ENCODE measurements around the gene SERTAD1. TPM values are rescaled to one million over a fixed set of nuclear protein-coding genes. Genes with fewer than 3 reads are reported as not detected.
"Not testable (repeated sequence)": the region's sequence is repeated elsewhere in the genome, so short reads cannot be mapped to it uniquely, and the experiment has no call there.

The SERTAD1 gene
- total RNA-seq, 1 experiment from 2014 or later = 21.7 TPM

DNA sequence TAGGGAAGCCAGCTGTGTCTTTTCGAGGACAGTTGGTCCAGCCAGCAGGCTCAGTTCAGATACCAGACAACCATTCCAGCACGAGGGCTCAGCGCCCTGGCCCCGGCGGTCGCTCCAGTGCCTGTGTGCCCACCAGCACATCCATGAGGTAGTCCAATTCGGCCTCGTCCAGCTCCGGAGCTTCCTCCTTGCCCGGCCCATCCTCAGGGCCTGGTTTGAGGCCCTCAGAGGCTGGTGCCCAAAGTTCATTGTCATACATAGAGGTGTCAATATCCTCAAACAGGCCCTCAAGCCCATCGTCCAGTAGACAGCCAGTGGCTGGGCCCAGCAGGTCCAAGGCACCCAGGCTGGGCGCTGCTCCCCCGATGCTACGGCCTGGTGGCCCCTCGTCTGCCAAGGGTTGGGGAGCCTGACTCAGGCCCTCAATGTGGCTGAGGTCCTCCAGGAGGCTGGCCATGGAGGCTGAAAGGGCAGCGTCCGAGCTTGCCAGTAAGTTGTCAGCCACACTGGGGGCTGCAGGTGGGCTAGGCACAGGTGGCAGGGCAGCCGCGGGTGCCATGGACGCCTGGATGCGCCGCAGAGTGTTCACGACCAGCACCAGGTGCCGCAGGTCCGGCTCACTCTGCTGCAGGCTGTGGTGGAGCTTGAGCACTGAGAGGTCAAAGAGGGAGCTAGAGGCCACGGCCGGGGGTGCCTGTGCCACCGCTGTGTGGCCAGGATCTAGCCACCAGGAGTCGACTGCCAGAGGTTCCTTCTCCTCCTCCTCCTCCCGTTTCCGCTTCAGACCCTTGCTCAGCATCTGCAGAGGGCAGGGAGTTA, 2.8 kb downstream of the SERTAD1 start:
- DNase-seq (ENCODE audit: low read depth) = no peak

- DNase-seq (ENCODE audit: low read depth) = no peak
These were observed 3.6 kb downstream of the SERTAD1 start for GRCh38 chr19:40421993-40422747.

DNA sequence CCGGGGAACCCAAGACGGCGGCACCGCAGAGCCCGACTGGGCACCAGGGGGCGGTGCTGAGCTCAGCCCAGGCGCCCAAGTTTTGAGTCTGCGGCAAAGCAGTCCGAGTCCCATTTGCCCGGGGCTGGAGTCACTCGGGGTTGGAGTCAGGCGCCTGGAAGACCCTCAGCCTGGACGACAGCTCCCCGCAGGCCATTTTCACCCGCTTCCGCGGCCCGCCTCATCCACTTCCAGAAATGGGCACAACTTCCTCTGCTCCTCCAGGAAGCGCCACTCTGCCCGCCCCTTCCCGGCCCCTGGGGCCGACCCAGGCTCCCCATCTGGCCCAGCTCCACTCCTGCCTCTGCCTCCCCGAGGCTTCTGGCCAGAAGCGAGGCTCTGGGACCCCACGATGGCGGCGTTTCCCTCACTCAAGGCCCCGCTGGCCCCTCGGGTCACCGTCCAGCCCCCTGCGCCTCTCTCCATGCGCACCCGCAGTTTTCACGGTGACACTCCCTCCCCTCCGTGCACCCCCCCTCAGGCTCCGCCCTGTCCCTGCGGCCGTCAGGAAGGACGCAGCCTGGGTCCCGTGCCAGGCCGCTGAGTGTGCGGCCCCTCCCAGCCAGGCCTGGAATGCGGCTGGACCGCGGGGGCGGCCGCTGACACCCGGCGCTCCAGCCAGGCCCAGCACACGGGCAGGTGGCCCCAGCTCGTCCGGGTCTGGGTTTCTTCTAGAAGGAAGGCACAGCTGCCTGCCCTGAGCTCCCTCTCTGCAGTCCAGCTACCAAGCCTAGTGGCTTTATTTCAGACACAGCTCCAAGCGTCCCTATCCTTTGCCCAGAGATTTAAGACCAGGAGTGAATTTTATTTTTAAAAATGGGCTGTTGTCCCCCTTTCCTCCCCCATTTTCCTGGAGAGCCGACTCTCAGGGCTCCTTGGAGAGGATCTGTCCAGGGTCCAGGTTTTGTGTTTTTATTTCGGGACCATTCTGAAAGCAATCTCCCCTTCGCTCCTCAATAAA, 4.7 kb downstream of the SERTAD1 start:
- DNase-seq (ENCODE audit: low read depth) = peak; percentile 94

GRCh38 chr19:40420451-40420765, 5.4 kb downstream of the SERTAD1 start:
- DNase-seq (ENCODE audit: low read depth) = no peak

DNA sequence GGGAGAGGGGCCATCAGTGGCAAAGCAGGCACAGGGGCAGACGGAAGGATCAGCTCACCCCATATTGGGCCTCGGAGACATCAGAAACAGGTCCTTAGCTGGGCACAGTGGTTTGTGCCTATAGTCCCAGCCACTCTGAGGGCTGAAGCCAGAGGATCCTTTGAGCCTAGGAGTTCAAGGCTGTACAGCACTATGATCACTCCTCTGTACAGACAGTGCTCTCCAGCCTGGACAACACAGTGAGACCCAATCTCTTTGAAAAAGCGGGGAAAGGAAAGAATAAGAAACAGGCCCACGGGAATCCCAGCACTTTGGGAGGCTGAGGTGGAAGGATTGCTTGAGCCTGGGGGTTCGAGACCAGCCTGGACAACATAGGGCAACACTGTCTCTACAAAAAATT, 6.0 kb downstream of the SERTAD1 start:
- DNase-seq (ENCODE audit: low read depth) = no peak

- no peak for DNase-seq (ENCODE audit: low read depth)
These were observed 6.7 kb downstream of the SERTAD1 start for GRCh38 chr19:40419066-40419612.

GRCh38 chr19:40418040-40418439, 7.8 kb downstream of the SERTAD1 start:
- no peak for DNase-seq (ENCODE audit: low read depth)

- no peak for DNase-seq (ENCODE audit: low read depth)
These were observed 8.2 kb downstream of the SERTAD1 start for GRCh38 chr19:40417643-40417981.

DNA sequence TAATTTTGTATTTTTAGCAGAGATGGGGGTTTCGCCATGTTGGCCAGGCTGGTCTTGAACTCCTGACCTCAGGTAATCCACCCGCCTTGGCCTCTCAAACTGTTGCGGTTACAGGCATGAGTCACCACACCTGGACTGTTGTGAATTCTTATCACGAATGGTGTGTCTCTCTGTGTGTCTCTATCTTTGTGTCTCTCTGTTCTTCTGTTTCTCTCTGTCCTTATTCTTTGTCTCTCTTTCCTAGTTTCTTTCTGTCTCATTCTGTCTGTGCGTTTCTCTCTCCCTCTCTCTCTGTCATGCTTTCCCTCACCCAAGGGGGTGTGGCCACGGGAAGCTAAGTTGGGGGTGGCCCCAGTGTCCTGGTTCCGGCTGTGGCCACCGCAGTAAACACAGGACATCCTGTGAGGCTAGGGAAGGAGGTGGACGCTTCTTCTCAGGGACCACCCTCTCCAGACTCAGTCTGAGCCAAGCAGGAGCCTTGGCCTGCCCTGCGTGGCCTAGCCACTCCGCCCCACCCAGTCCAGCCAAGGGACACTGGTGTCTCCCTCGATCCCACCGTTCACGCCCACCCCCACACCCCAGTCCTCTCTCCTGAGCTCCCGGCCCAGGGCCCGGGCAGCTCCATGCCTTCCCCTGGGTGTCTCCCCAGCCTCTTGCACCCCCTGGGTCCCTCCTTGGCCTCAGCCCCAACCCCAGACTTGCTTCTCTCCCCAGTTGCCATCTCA, 8.7 kb downstream of the SERTAD1 start:
- no peak for DNase-seq (ENCODE audit: low read depth)

- DNase-seq (ENCODE audit: low read depth) = no peak
These were observed 10.0 kb downstream of the SERTAD1 start for GRCh38 chr19:40415768-40416167.

GRCh38 chr19:40414542-40415535, 11.0 kb downstream of the SERTAD1 start:
- DNase-seq (ENCODE audit: low read depth) = no peak

DNA sequence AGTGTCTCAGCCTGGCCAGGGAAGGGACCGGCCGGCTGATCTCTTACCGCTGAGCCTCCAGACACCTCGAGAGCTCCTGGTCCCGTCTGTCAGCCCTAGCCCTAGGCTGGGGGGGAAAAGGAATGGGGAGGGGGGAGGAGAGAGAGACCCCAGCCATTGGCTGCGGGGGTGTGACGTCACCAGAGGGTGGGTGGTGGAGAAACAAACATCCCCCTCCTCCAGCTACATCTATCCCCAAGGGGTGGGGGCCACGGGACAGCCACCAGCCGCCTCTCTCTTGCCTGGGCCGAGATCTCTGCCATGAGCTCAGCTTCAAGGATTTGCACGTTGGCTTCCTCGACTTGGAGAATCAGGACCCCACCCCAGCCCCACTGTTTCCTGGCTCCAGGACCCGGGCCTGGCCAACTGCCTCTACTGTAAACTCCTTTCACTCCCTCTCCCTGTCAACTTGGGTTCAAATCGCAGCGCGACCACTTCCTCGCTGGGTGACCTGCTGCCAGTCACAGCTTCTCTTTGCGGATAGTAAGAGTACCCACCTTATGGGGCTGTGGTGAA, 12.4 kb downstream of the SERTAD1 start, which contains the start of gene PRX:
TSS of gene PRX (minus strand) at position 88 of the 555 bp plus-strand sequence. CDS start 5,446 bp downstream, outside the sequence.
- DNase-seq (ENCODE audit: low read depth) = no peak

DNA sequence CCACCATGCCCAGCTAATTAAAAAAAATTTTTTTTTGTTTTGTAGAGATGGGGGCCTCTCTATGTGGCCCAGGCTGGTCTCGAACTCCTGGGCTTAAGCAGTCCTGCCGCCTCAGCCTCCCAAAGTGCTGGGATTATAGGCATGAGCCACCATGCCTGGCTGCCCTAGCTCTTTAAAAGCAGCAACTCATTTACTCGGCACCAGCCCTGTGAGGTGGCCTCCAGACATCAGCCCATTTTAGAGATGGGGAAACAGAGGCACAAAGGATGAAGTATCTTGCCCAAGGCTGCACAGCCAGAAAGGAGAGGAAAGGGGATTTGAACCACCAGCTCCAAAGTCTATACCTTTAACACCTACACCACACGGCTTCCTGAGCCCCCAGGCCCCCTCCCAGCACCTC, 12.9 kb downstream of the SERTAD1 start:
- DNase-seq (ENCODE audit: low read depth) = no peak

- no peak for DNase-seq (ENCODE audit: low read depth)
These were observed 13.8 kb downstream of the SERTAD1 start for GRCh38 chr19:40411958-40412499.

DNA sequence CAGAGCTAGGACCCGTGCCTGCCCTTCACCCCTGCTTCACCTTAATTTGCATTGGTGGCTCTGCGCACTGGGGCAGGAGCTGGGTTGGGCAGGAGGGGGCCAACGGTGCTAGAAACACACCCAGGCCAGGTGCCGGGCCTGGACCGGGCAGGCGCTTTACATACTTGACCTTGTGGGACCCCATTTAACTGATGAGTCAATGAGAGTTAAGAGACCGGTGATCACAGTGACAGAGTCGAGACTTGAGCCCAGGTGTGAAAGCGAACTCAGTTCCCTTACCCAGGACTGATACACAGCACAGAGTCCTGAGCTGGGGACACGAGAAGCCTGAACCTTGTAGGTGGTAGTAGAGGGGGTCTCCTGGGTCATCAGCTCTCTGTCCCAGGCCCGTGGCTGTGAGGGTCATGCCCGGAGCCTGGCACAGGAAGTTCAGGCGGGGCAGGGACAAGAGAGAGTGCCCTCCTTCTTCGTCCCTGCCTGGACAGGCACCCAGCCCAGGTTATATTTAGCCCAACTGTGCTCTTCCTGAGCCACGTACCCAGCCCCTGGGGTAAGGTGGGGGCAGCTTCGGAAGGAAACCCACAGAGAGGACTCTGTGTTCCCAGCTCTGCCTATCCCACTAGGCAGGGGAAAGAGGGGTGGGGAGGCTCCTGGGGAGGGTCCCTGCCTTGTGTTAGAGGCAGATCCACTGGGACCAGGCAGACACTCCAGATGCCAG, 14.5 kb downstream of the SERTAD1 start:
- no peak for DNase-seq (ENCODE audit: low read depth)

GRCh38 chr19:40410030-40410389, 15.8 kb downstream of the SERTAD1 start:
- no peak for DNase-seq (ENCODE audit: low read depth)

- not testable (repeated sequence) for DNase-seq (ENCODE audit: low read depth)
These were observed 17.2 kb downstream of the SERTAD1 start for GRCh38 chr19:40408598-40408925.

Data from LHCN-M2 (cell line).